ENCODE results near the gene GPHB5. TPM values are rescaled to one million over a fixed set of nuclear protein-coding genes. Genes with fewer than 3 reads are reported as not detected.
A peak's percentile ranks its signal among the peaks of the same experiment; 100 is the strongest.

The GPHB5 gene
- total RNA-seq, 1 experiment from 2014 or later = not detected

DNA sequence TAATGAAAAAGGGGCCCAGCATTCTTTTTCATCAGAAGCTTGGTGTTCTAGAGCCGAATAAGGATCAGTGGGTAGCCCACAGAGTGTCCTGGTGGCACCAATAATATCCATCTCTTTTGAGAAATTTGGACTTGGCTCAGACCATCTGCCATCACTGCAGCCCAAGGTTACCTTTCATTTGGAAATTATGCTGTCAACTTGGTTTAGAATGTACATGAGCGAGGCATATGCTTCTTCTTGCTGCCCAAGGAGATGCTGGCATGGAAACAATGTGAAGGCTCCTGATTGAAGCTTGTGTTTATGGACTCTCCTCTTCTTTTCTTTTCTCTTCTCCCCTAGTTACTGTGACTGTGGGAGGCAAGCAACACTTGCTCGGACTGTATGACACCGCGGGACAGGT lies 50.0 kb downstream of the GPHB5 start:
- H3K79me2 ChIP-seq (ENCODE audit: low read depth) = no peaks in the 10 kb centered on the region
- no peak overlapping the region for H3K4me2 ChIP-seq
- no peak for TF ChIP-seq EZH2 (IDR thresholded peaks at IDR 0.05; ENCODE audit: low read depth)
- TF ChIP-seq, protein P1, sequence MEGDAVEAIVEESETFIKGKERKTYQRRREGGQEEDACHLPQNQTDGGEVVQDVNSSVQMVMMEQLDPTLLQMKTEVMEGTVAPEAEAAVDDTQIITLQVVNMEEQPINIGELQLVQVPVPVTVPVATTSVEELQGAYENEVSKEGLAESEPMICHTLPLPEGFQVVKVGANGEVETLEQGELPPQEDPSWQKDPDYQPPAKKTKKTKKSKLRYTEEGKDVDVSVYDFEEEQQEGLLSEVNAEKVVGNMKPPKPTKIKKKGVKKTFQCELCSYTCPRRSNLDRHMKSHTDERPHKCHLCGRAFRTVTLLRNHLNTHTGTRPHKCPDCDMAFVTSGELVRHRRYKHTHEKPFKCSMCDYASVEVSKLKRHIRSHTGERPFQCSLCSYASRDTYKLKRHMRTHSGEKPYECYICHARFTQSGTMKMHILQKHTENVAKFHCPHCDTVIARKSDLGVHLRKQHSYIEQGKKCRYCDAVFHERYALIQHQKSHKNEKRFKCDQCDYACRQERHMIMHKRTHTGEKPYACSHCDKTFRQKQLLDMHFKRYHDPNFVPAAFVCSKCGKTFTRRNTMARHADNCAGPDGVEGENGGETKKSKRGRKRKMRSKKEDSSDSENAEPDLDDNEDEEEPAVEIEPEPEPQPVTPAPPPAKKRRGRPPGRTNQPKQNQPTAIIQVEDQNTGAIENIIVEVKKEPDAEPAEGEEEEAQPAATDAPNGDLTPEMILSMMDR (conservative IDR thresholded peaks at IDR 0.05) = no peak
- H2AFZ ChIP-seq = no peak overlapping the region; the same call in 1 of the 2 replicates
- intact Hi-C loops (cut with micrococcal nuclease; ENCODE audit: unreplicated experiment) = no loop called here
- no TSS peak for BruUV-seq (replicated peaks)
- DNase-seq = no peak
- H3K9me3 ChIP-seq (ENCODE audit: insufficient read depth, low read depth) = no peaks in the 10 kb centered on the region
- H3K27ac ChIP-seq = no peak overlapping the region
- ChIA-PET CTCF (no interaction called here), POLR2A (ENCODE audit: unreplicated experiment) (no interaction called here)
- H3F3A ChIP-seq (ENCODE audit: insufficient read depth, low read depth) = no peaks in the 10 kb centered on the region
- H3K36me3 ChIP-seq (ENCODE audit: low read depth) = no peaks in the 10 kb centered on the region
- no peaks in the 10 kb centered on the region for H4K20me1 ChIP-seq (ENCODE audit: insufficient read depth)
- H3K9me2 ChIP-seq (ENCODE audit: insufficient read depth) = no peaks in the 10 kb centered on the region; the same call in 1 of the 2 replicates
- peaks cover 11% of the 10 kb centered on the region; the same call in 1 of the 2 replicates for H3K27me3 ChIP-seq (ENCODE audit: insufficient read depth, low read depth)
- no peak overlapping the region for H3K4me3 ChIP-seq
- no peaks in the 10 kb centered on the region for H3K4me1 ChIP-seq (replicated peaks; ENCODE audit: insufficient read depth)

DNA sequence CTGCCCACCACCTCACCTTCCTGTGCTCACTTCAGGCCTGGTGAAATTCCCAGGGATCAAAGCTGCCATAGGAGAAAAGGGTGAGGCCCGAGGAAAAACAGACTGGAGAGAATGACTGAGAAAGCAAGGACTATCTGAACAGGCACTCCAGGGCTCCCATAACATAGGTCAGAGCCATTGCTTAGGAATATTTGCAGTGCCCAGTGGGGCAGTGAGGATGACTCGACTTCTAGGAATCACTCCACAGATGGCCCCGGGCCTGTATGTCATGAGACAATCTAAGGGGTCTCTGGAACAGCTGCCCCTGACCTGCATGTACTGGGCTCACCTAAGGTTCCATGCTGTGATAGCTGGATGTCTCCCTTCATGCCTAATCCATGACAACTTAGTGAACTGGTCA lies 51.6 kb downstream of the GPHB5 start:
- Histone ChIP-seq H3K9me2 (ENCODE audit: insufficient read depth) (no peaks in the 10 kb centered on the region; the same call in 1 of the 2 replicates), H3K9me3 (ENCODE audit: insufficient read depth, low read depth) (no peaks in the 10 kb centered on the region), H3K27ac (no peak overlapping the region), H3F3A (ENCODE audit: insufficient read depth, low read depth) (no peaks in the 10 kb centered on the region), H2AFZ (no peak overlapping the region; the same call in 1 of the 2 replicates), H3K4me3 (no peak overlapping the region), H3K4me1 (replicated peaks; ENCODE audit: insufficient read depth) (no peaks in the 10 kb centered on the region), H3K4me2 (no peak overlapping the region), H3K36me3 (ENCODE audit: low read depth) (no peaks in the 10 kb centered on the region), H4K20me1 (ENCODE audit: insufficient read depth) (no peaks in the 10 kb centered on the region), H3K27me3 (ENCODE audit: insufficient read depth, low read depth) (peaks cover 11% of the 10 kb centered on the region; the same call in 1 of the 2 replicates), H3K79me2 (ENCODE audit: low read depth) (no peaks in the 10 kb centered on the region)
- ChIA-PET POLR2A (ENCODE audit: unreplicated experiment) (no interaction called here), CTCF (no interaction called here)
- DNase-seq = no peak
- TF ChIP-seq, protein P1 (conservative IDR thresholded peaks at IDR 0.05) = no peak
- TF ChIP-seq EZH2 (IDR thresholded peaks at IDR 0.05; ENCODE audit: low read depth) = no peak
- intact Hi-C loops (cut with micrococcal nuclease; ENCODE audit: unreplicated experiment) = loop anchor here (2.0 kb wide), 1 partner anchor 92 kb away; no protein-coding TSS in a partner anchor
- no TSS peak for BruUV-seq (replicated peaks)

DNA sequence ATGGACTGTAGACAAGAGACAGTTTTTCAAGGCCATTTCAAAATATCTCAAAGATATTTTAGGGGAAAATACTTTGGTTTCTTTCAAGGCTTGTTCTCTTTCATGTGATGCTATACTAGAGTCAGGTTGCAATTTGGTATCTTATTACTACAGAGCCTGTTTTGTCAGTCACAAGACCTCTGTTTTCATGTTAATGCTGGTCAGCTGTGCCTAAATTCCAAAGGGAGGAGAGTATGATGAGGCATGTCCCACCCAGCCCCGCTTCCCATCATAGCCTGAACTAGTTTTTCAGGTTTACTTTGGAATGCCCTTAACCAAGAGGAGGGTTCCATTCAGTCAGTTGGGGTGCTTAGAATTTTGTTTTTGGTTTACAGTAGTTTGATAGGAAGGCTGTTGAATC lies 52.6 kb downstream of the GPHB5 start:
- no peaks in the 10 kb centered on the region for H3K4me1 ChIP-seq (replicated peaks; ENCODE audit: insufficient read depth)
- no peaks in the 10 kb centered on the region for H4K20me1 ChIP-seq (ENCODE audit: insufficient read depth)
- H3K4me3 ChIP-seq = no peak overlapping the region
- H3K9me2 ChIP-seq (ENCODE audit: insufficient read depth) = no peaks in the 10 kb centered on the region; the same call in 1 of the 2 replicates
- H3F3A ChIP-seq (ENCODE audit: insufficient read depth, low read depth) = no peaks in the 10 kb centered on the region
- no TSS peak for BruUV-seq (replicated peaks)
- DNase-seq = peak; percentile 37 to 60
- no peak overlapping the region for H2AFZ ChIP-seq
- intact Hi-C loops (cut with micrococcal nuclease; ENCODE audit: unreplicated experiment) = loop anchor here (2.0 kb wide), 1 partner anchor 91 kb away; no protein-coding TSS in a partner anchor
- H3K27ac ChIP-seq = no peak overlapping the region
- TF ChIP-seq, protein P1 (conservative IDR thresholded peaks at IDR 0.05) = no peak
- H3K79me2 ChIP-seq (ENCODE audit: low read depth) = no peaks in the 10 kb centered on the region
- H3K4me2 ChIP-seq = no peak overlapping the region
- no peaks in the 10 kb centered on the region for H3K36me3 ChIP-seq (ENCODE audit: low read depth)
- POLR2A ChIA-PET (ENCODE audit: unreplicated experiment) = no interaction called here
- CTCF ChIA-PET = no interaction called here
- H3K9me3 ChIP-seq (ENCODE audit: insufficient read depth, low read depth) = no peaks in the 10 kb centered on the region
- peaks cover 11% of the 10 kb centered on the region; the same call in 1 of the 2 replicates for H3K27me3 ChIP-seq (ENCODE audit: insufficient read depth, low read depth)

Other genes starting within 250 kb of the GPHB5 start
- not detected in 2 replicates for gene RHOJ, start 114.5 kb downstream of the GPHB5 start, total RNA-seq (2021)
- 66.4 and 67.0 TPM in 2 replicates for gene PPP2R5E, start 224.4 kb upstream of the GPHB5 start, total RNA-seq (2021)